HG03354 (cell line): ENCODE measurements around the gene NEDD4L.

ENCODE experiments used
- ATAC-seq: cut with Tn5 transposase; IDR thresholded peaks from one replicate; pipeline ENCODE4 v1.9.1; 2021; ENCODE audit warnings: mild to moderate bottlenecking; ENCODE audit not compliant: unreplicated experiment, poor library complexity, severe bottlenecking

NEDD4L gene

GRCh38 chr18:58218117-58218516 lies 174.1 kb downstream of the NEDD4L start:
- ATAC-seq = no peak

GRCh38 chr18:58221060-58221725 lies 177.2 kb downstream of the NEDD4L start:
- ATAC-seq = no peak

DNA sequence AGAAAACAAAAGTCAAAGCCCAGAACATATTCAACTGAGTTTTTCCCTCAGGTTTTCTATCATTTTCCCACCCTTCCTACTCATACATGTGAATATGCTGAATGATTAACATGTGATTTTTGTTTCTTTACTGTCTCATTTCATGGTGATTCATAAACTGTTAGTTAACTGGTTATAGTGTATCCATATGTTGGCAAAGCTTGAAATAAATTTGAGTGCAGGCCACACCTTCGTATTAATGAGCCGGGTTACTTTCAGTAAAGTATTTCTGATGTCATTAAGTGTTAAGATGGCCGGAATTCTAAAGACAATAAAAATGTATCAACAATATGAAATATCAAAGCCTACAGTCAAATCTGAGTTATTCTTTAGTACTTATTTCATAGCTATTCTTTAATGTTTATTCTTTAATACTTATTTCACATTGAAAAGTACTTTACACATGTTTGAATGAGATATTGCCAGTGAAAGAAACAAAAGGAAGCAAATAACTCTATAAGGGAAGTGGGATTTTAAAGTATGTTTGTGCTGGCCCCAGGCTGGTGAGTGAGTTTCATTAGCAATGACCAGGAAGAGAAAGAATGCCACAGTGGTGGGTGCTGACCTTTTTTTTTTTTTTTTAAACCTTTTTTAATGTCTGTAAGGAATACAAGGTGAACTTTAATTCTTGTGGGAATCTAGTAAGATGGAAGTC lies 178.6 kb downstream of the NEDD4L start:
- ATAC-seq = no peak

DNA sequence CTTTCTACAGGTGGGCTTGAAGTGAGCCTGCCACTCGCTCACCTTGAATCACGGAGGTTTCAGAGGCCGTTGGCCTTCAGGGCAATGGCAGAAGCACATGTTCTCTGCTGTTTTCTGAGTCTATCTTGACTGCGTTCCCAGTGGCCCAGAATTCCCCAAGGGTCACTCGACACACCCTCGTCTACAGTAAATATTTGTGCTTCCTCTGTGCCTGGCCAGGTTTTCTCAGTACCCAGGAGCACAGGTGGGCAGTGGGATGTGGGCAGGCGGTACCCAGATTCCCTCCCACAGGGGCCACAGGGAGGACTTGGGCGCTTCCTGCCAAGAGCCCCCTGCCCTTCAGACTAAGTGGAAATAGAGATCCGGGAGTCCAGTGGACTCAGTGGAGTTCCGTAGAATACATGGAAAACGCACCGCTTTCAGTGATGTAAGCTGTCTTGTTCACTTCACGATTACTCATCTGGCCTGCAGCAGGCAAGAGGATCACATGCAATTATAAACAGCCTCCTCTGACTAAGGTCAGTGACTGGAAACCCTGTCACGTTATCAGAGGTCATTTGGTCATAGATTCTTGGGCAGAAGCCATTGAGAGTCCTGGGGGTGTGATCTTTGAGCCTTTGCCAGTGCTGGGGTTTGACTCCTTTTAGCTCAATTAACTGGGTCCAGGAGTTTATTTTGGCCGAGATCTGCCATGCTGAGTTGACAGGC lies 179.8 kb downstream of the NEDD4L start:
- no peak for ATAC-seq

GRCh38 chr18:58224425-58224750 lies 180.4 kb downstream of the NEDD4L start:
- ATAC-seq = no peak

DNA sequence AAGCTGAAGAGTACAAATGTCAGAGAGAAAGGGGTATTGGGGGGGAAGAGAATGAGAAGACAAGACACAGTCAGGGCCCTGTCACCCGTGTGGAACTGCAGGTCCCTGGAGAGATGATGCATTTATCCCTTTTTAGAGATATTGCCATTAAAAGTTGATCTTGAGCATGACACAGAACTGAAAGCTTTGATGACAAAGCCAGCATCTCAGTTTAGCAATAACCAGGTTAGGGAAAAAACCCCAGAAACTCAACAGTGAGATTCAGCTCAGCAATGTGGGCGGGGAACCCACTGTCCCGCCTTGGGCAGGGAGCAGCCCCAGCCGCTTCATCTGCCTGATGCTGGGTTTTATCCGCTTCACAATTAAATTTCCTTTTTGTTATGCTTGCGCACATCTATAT lies 181.1 kb downstream of the NEDD4L start:
- ATAC-seq = peak; percentile 90

- ATAC-seq = no peak
These were observed 182.4 kb downstream of the NEDD4L start for GRCh38 chr18:58226429-58226828.

- no peak for ATAC-seq
These were observed 183.4 kb downstream of the NEDD4L start for GRCh38 chr18:58227361-58227930.

GRCh38 chr18:58228176-58228575 lies 184.2 kb downstream of the NEDD4L start:
- ATAC-seq = no peak

DNA sequence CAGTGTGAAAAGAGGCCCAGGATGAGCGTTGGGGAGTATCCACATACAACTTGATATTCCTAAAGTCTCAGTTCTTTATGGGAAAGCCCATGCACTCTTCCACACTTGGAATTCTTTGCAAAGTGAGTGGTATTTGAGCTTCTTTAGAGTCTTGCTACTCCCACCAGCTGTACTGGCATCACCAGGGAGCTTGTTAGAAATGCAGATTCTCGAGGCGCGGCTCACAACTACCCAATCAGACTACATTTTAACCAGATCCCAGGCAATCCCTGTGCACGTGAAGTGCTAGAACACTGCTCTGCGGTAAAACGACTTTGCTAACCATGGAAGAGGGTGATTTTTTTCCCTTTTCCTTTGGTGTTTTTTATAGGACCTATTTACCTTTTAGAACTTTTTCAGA lies 184.7 kb downstream of the NEDD4L start:
- ATAC-seq = no peak

DNA sequence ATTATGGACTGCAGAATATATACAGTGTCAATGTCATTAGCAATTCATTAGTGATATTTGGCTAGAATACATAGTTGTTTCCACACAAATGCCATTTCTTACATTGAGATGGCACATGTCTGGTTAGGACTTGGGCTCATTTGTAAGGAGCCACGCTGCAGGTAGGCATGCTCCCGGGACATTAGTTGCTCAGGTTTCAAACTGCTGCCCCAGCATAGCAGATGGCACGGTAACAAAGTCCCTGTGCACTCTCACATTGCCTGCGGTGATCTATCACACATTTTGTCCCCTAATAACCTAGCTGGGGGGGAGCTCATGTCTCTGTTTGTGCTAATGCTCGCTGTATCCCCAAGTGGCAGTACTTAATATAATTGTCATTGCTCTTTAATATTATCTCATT lies 185.1 kb downstream of the NEDD4L start:
- no peak for ATAC-seq

- no peak for ATAC-seq
These were observed 186.6 kb downstream of the NEDD4L start for GRCh38 chr18:58230438-58231179.

- no peak for ATAC-seq
These were observed 187.9 kb downstream of the NEDD4L start for GRCh38 chr18:58231930-58232329.

GRCh38 chr18:58232668-58233067 lies 188.6 kb downstream of the NEDD4L start:
- no peak for ATAC-seq

- no peak for ATAC-seq
These were observed 190.3 kb downstream of the NEDD4L start for GRCh38 chr18:58234359-58234741.

DNA sequence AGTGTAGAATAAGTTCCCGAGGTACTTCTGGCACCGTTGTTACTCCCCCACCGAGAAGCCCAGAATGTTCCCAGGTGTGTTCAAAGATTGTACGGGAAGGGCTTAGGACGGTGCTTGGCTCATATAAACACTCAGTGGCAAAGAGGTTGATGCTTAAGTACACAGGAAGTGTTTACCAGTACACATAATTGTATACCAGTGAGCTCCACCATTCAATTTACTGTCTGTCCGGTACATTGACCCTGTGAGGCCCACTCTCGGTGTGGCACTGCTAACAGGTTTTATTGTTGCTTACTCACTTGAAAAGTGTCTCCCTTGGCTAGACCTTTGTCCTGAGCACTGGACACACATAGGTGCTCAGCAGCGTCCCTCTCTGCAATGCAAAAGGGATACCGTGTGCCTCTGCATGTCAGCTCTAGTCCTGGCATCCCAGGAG lies 191.0 kb downstream of the NEDD4L start:
- no peak for ATAC-seq

DNA sequence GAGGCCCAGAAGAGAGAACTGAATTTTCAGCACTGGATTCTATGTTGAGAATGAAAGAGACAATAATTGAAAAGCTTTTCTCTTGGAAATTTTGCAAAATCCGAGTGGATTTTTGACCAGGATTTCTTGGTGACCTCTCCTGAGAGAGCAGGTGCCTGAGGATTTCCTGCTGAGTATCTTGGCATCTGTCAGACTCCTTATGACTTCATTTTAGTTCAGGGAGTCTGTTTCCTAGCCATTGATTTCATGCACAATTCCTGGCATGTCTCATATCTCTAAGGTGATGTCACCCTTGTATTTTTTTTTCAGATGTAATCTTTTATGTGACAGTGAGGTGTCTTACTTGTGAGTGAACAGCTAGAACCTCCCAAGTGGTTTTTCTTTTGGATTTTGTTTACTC lies 195.9 kb downstream of the NEDD4L start:
- ATAC-seq = no peak

DNA sequence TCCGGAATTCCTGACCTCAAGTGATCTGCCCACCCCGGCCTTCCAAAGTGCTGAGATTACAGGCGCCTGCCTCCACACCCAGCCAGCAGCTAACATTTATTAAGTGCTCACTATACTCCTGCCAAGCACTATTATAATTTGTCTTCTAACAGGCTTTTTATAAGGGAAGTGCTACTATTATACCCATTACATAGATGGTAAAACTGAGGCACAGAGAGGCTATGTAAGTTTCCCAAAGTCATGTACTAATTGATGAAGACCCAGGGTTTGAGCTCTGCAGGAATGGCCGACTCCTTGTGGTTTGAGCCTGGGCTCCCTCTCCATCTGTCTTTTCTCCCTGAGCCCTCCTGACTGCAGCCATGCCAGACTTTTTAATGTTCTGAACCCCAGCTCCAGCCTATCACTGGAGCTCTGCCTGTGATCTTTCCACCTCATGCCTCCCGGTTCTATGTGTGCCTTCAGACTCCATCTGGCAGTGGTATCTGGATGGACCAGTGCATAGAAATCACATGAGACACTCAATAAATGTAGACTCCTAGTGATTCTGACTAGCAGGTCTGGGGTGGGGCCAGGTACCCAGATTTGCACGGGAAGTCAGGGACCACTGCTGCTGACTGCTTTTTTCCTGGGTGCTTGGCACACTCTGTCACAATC lies 197.1 kb downstream of the NEDD4L start:
- ATAC-seq = no peak

- no peak for ATAC-seq
These were observed 197.9 kb downstream of the NEDD4L start for GRCh38 chr18:58241877-58242276.

GRCh38 chr18:58242435-58242834 lies 198.4 kb downstream of the NEDD4L start:
- ATAC-seq = no peak
